Adrenal gland (tissue), 12 donors: ENCODE results near the gene UGT1A9. TPM values are rescaled to one million over a fixed set of nuclear protein-coding genes. Genes with fewer than 3 reads are reported as not detected.

Source experiments
- DNase-seq, 7 donors: peaks; one replicate each; pipeline ENCODE4 v3.0.0-alpha.2; 2019 to 2020
- H3K27ac ChIP-seq, 5 donors: fragments of 200-600 bp; sonication (generic) in 4 of 5; 1 replicate in 3 of 5; 2 replicates in 2 of 5; pipeline versions ENCODE4 v1.5.1 to v1.8.0; 2016 to 2020; ENCODE audit warnings: mild to moderate bottlenecking in 1 of 5
- H3K27me3 ChIP-seq: fragments of 200-600 bp; 2 replicates; pipeline ENCODE4 v1.8.0; 2021
- H3K36me3 ChIP-seq, 2 donors: fragments of 200-600 bp; replicated peaks in 1 of 2; 1 replicate in 1 of 2; 2 replicates in 1 of 2; pipeline versions ENCODE4 v1.5.1 to v1.8.0; 2018 to 2022
- H3K4me1 ChIP-seq, 2 donors: fragments of 200-600 bp; replicated peaks in 1 of 2; 1 replicate in 1 of 2; 2 replicates in 1 of 2; pipeline versions ENCODE4 v1.5.1 to v1.8.0; 2018 to 2021
- H3K4me3 ChIP-seq, 4 donors: fragments of 200-600 bp; sonication (generic) in 3 of 4; one replicate each; pipeline ENCODE4 v1.5.1; 2016 to 2018
- H3K9me3 ChIP-seq, 3 donors: fragments of 200-600 bp; sonication (generic) in 1 of 3; replicated peaks in 1 of 3; 1 replicate in 2 of 3; 2 replicates in 1 of 3; pipeline versions ENCODE4 v1.5.1 to v1.8.0; 2016 to 2021
- POLR2A ChIP-seq, 2 donors: fragments of 450-650 bp; IDR thresholded peaks; one replicate each; pipeline ENCODE4 v1.6.1; 2017; ENCODE audit warnings: antibody characterized with exemption in 2 of 2, mild to moderate bottlenecking in 2 of 2, moderate library complexity in 1 of 2
- WGBS, 4 donors: extraction: QIAGEN DNeasy Blood & Tissue Kit in 2 of 4; methylation state at CpG; one replicate each; pipeline versions ENCODE4 v1.1.5 to v1.1.7; 2013 to 2017; 5-methylcytosine and 5-hydroxymethylcytosine counted together
- intact Hi-C, 2 donors: fragments of 100-400 bp; cut with DNase I; formaldehyde crosslinking; loops; one replicate each; pipeline versions ENCODE4 v1.14.1 to v1.15.0; 2022 to 2023
- polyA plus RNA-seq, 3 donors: library from polyadenylated mRNA; stranded (reverse); fragments of 200-250 nt in 2 of 3; fragments of 350-450 nt in 1 of 3; fragmentation: Illumina TruSeq in 1 of 3; extraction: RNeasy Lipid Tissue Mini Kit (QIAGEN cat#74804) in 1 of 3; gene quantifications; one replicate each; pipeline ENCODE4 v1.2.3, GENCODE V29; 2013 to 2014
- total RNA-seq, 9 donors: library from RNA; depleted of rRNA in 4 of 9; stranded (reverse); fragments of >200 nt in 4 of 9; fragments of 120-200 nt in 1 of 9; fragmentation: NEBNext Ultra II Directional in 1 of 9; extraction: Animal tissue kit (Norgen Biotek cat#: 25700) in 1 of 9; gene quantifications; one replicate each; pipeline versions ENCODE4 v1.1.0 to v1.2.4, GENCODE V29; 2013 to 2023
- TF ChIP-seq, protein P1 (sequence below), 6 experiments: fragments of 450-650 bp in 4 of 6; fragments of 200-600 bp in 2 of 6; sonication (generic) in 1 of 6; IDR thresholded peaks; 1 replicate in 5 of 6; 2 replicates in 1 of 6; pipeline versions ENCODE4 v1.5.1 to v1.8.0; 2016 to 2021; ENCODE audit warnings: antibody characterized with exemption in 6 of 6, mild to moderate bottlenecking in 2 of 6, moderate library complexity in 1 of 6
- donor health status: healthy with polysubstance abuse.
- donor health status: Bipolar disorder and iron deficiency.
- donor health status: DM: yes; HTN: yes; CAD: no.
- donor health status: DM: no; HTN: no; CAD: no.
- donor health status: DM: no; HTN: no; CAD: no.
- donor health status: DM: yes; HTN: yes; CAD: no.

The UGT1A9 gene
- total and polyA plus RNA-seq, 12 donors, result not detected

GRCh38 chr2:233794128-233794658 lies 122.5 kb downstream of the UGT1A9 start:
- no peaks in the 10 kb centered on the region for H3K27me3 ChIP-seq
- 40 to 79% (median 72%) methylated on average over 5 to 17 of the region's 17 CpGs for WGBS, 4 donors
- TF ChIP-seq POLR2A (IDR thresholded peaks at IDR 0.05), result no peak
- TF ChIP-seq, protein P1, sequence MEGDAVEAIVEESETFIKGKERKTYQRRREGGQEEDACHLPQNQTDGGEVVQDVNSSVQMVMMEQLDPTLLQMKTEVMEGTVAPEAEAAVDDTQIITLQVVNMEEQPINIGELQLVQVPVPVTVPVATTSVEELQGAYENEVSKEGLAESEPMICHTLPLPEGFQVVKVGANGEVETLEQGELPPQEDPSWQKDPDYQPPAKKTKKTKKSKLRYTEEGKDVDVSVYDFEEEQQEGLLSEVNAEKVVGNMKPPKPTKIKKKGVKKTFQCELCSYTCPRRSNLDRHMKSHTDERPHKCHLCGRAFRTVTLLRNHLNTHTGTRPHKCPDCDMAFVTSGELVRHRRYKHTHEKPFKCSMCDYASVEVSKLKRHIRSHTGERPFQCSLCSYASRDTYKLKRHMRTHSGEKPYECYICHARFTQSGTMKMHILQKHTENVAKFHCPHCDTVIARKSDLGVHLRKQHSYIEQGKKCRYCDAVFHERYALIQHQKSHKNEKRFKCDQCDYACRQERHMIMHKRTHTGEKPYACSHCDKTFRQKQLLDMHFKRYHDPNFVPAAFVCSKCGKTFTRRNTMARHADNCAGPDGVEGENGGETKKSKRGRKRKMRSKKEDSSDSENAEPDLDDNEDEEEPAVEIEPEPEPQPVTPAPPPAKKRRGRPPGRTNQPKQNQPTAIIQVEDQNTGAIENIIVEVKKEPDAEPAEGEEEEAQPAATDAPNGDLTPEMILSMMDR (IDR thresholded peaks at IDR 0.05), result no peak
- H3K4me1 ChIP-seq, result no peaks in the 10 kb centered on the region
- H3K36me3 ChIP-seq, result no peaks in the 10 kb centered on the region
- H3K27ac ChIP-seq, result no peak overlapping the region
- no peak overlapping the region for H3K4me3 ChIP-seq
- intact Hi-C loops, result no loop called here
- no peaks in the 10 kb centered on the region for H3K9me3 ChIP-seq
- DNase-seq, result peak in 2 of 7 donors; percentile 4 to 29

- Histone ChIP-seq H3K4me3 (no peak overlapping the region), H3K36me3 (no peaks in the 10 kb centered on the region), H3K27ac (no peak overlapping the region), H3K27me3 (no peaks in the 10 kb centered on the region), H3K9me3 (no peaks in the 10 kb centered on the region), H3K4me1 (no peaks in the 10 kb centered on the region)
- 91 to 96% (median 95%) methylated on average over 8 to 13 of the region's 13 CpGs; no CpG with 5 or more reads in 1 of the 4 donors for WGBS, 4 donors
- intact Hi-C loops, result no loop called here
- peak in 1 of 7 donors; percentile 23 for DNase-seq
- no peak for TF ChIP-seq POLR2A (IDR thresholded peaks at IDR 0.05)
- TF ChIP-seq, protein P1 (IDR thresholded peaks at IDR 0.05), result no peak
Measured at GRCh38 chr2:233795735-233796171, 124.1 kb downstream of the UGT1A9 start.

GRCh38 chr2:233796254-233796653 lies 124.6 kb downstream of the UGT1A9 start:
- H3K36me3 ChIP-seq, result no peaks in the 10 kb centered on the region
- 86 to 91% (median 90%) methylated on average over 8 to 9 of the region's 9 CpGs for WGBS, 4 donors
- intact Hi-C loops, result no loop called here

DNA sequence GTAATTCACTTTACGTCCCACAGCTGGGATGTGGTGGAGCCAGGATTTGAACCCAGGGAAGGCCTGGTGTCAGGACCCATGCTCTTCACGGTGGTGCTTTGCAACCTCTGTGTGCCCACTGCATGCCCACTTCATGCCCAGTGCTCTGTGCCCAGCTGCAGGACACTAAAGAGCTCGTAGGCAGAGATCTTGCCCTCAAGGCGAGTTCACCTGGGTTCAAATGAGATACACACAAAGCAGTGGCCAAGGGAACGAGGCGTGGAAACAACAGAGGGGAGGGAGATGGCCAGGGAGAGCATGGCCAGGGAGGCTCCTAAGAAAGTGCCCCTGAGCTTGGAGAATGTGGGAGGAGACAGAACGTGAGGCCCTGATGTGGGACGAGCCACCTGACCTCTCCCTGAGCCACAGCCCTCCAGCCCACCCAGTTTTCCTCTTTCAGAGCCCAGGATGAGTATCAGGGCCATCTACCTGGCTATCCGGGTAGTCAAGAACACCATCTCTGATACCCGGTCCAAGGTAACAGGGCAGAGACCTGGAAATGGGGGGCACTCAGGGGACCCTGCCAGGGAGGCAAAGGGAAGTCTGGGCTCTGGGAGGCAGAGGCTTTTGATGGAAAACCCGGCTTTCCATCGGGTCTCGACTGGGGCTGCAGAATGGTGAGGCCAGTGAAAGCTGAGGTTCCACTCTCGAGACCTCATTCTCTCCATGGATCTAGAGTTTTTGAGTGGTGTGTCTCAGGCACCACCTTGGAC lies 126.8 kb downstream of the UGT1A9 start:
- intact Hi-C loops, result no loop called here
- H3K9me3 ChIP-seq, result no peaks in the 10 kb centered on the region
- H3K4me1 ChIP-seq, result no peaks in the 10 kb centered on the region
- WGBS, 4 donors, result 64 to 83% (median 78%) methylated on average over 9 to 14 of the region's 14 CpGs
- H3K36me3 ChIP-seq, result no peaks in the 10 kb centered on the region
- no peak overlapping the region for H3K27ac ChIP-seq
- peak in 1 of 7 donors; percentile 9 for DNase-seq
- no peak overlapping the region for H3K4me3 ChIP-seq
- no peak for TF ChIP-seq POLR2A (IDR thresholded peaks at IDR 0.05)
- TF ChIP-seq, protein P1 (IDR thresholded peaks at IDR 0.05), result no peak
- peaks cover 4% of the 10 kb centered on the region for H3K27me3 ChIP-seq

More at GRCh38 chr2:233796254-233796653, 124.6 kb downstream of the UGT1A9 start:
- peak in 1 of 7 donors; percentile 2 for DNase-seq
- Histone ChIP-seq H3K27ac (no peak overlapping the region), H3K4me3 (no peak overlapping the region), H3K27me3 (no peaks in the 10 kb centered on the region), H3K9me3 (no peaks in the 10 kb centered on the region), H3K4me1 (no peaks in the 10 kb centered on the region)
- TF ChIP-seq, protein P1 (IDR thresholded peaks at IDR 0.05), result no peak
- no peak for TF ChIP-seq POLR2A (IDR thresholded peaks at IDR 0.05)
